Measurements from ENCODE around the gene TRPV3. TPM values are rescaled to one million over a fixed set of nuclear protein-coding genes. Genes with fewer than 3 reads are reported as not detected.
"Not testable (repeated sequence)": the region's sequence is repeated elsewhere in the genome, so short reads cannot be mapped to it uniquely, and the experiment has no call there.

Gene TRPV3
- total RNA-seq, 1 donor from 2014 or later = 0.11 TPM

GRCh38 chr17:3524024-3524423 lies 33.6 kb downstream of the TRPV3 start:
- Histone ChIP-seq H3K4me1 (no peaks in the 10 kb centered on the region), H3K4me3 (no peak overlapping the region), H3K36me3 (no peaks in the 10 kb centered on the region), H3K27ac (no peak overlapping the region), H3K9me3 (no peaks in the 10 kb centered on the region), H3K27me3 (no peaks in the 10 kb centered on the region)
- no peak for TF ChIP-seq CTCF (IDR thresholded peaks at IDR 0.05)
- peak in 1 of 2 donors; percentile 30 for DNase-seq (ENCODE audit: low spot score in 2 of 2)
- intact Hi-C loops (cut with DNase I) = no loop called here

- H3K36me3 ChIP-seq; H3K4me1 ChIP-seq; H3K27me3 ChIP-seq; intact Hi-C loops (cut with DNase I); DNase-seq (ENCODE audit: low spot score in 2 of 2); H3K4me3 ChIP-seq; H3K27ac ChIP-seq; H3K9me3 ChIP-seq: not testable (repeated sequence)
Observed at GRCh38 chr17:3519472-3519871, 38.1 kb downstream of the TRPV3 start.

GRCh38 chr17:3514873-3515272 lies 42.7 kb downstream of the TRPV3 start:
- intact Hi-C loops (cut with DNase I) = no loop called here
- no peak for TF ChIP-seq CTCF (IDR thresholded peaks at IDR 0.05)
- no peak overlapping the region for H3K4me3 ChIP-seq
- H3K27ac ChIP-seq = no peak overlapping the region
- no peaks in the 10 kb centered on the region for H3K36me3 ChIP-seq
- no peaks in the 10 kb centered on the region for H3K27me3 ChIP-seq
- peaks cover 7 to 14% of the 10 kb centered on the region in 2 donors for H3K4me1 ChIP-seq
- no peak for DNase-seq (ENCODE audit: low spot score in 2 of 2)
- H3K9me3 ChIP-seq = no peaks in the 10 kb centered on the region

DNA sequence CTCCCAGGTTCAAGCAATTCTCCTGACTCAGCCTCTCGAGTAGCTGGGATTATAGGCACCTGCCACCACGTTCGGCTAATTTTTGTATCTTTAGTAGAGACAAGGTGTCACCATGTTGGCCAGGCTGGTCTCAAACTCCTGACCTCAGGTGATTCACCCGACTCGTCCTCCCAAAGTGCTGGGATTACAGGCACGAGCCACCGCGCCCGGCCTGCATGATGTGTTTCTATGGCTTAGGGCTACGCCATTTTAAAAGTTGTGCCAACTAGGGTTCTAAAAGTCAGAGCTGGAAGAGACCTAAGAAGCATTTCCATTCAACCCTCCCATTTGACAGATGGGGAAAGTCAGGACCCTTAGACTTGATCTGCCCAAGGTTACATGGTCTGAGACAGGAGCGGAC lies 43.4 kb downstream of the TRPV3 start:
- H3K27me3 ChIP-seq; intact Hi-C loops (cut with DNase I); H3K27ac ChIP-seq; H3K36me3 ChIP-seq; DNase-seq (ENCODE audit: low spot score in 2 of 2); H3K4me3 ChIP-seq; H3K9me3 ChIP-seq: not testable (repeated sequence)
- H3K4me1 ChIP-seq = peaks cover 7 to 14% of the 10 kb centered on the region in 2 donors

DNA sequence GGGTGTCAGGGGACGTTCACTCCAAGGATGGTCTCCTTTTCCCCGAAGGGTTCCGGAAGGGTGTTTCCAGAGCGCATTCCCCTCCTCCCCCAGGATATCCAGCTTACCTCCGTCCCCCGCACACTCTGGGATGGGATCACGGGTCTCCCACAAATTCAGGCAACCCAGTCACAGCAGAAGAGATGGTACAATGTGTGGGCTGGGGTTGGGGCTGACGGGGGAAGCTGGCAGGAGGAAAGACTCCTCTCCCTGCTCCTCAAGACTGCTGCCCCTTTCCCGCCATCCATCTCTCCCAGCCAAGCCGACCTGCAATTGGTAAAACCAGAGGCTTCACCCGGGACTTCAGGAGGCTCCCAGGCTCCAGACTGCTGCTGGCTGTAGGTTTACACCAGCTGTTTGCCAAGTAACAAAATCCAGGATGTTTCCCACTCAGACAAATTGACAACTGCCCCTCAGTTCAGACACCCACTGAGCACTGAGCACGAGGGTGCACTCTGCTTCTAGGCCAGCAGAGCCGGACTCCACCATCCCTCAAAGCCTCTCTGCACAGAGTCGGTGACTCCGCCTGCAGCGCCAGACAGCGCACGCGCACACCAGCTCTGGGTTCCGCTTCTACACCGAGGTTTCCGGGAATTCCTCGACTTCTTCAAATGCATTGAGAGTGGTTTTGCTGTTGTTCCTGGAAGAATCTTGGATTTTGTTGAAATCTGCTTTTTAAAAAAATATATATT lies 44.1 kb downstream of the TRPV3 start:
- H3K4me3 ChIP-seq = peak overlapping the region in 1 of 2 donors; percentile 51
- peak overlapping the region; percentile 59 to 87 for H3K27ac ChIP-seq
- DNase-seq (ENCODE audit: low spot score in 2 of 2) = no peak

DNA sequence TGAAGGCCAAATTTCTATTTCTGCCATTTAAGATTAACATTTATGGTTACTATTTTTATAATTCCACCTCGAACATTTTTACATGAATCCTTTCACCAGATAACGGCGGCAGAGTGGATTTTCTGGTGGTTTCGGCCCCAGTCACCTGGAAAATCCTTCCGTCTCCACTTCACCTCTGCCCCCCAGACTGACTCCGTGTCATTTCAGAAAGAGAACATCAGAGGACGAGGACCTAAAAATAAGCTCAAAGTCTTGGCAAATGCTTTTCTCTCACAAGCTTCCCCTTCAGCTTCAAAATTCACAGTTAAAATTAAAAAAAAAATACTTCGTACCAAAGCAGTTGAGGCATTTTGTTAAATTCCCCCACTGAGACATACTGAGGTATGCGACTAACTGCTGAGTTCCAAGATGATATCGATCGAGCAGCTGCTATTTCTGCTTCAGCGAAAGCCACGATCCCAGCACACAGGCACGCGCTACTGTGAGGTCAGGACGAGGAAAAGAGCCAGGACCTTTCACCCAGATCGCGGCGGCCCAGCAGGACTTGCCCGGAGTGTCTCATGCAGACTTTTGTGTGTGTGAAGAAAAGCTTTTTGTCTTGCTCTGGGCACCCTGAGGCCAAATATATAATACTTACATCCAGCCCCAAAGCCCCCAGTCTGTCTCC lies 45.0 kb downstream of the TRPV3 start:
- no peak for TF ChIP-seq CTCF (IDR thresholded peaks at IDR 0.05)

More for the DNA sequence above, 44.1 kb downstream of the TRPV3 start:
- intact Hi-C loops (cut with DNase I) = no loop called here
- peaks cover 7 to 14% of the 10 kb centered on the region in 2 donors for H3K4me1 ChIP-seq
- no peaks in the 10 kb centered on the region for H3K36me3 ChIP-seq
- no peak for TF ChIP-seq CTCF (IDR thresholded peaks at IDR 0.05)
- H3K27me3 ChIP-seq = no peaks in the 10 kb centered on the region
- no peaks in the 10 kb centered on the region for H3K9me3 ChIP-seq

More for the DNA sequence above, 45.0 kb downstream of the TRPV3 start:
- intact Hi-C loops (cut with DNase I) = no loop called here
- Histone ChIP-seq H3K36me3 (no peaks in the 10 kb centered on the region), H3K27ac (peak overlapping the region; percentile 59 to 87), H3K27me3 (no peaks in the 10 kb centered on the region), H3K9me3 (no peaks in the 10 kb centered on the region), H3K4me3 (peak overlapping the region in 1 of 2 donors; percentile 51), H3K4me1 (peaks cover 7 to 14% of the 10 kb centered on the region in 2 donors)
- DNase-seq (ENCODE audit: low spot score in 2 of 2) = peak in 1 of 2 donors; percentile 83
